A549 treated with AZD9567 at 1 μM for 4 hours (cell line): ENCODE data around the gene KRT17. TPM values are rescaled to one million over a fixed set of nuclear protein-coding genes. Genes with fewer than 3 reads are reported as not detected.

Experiments
- total RNA-seq: library from RNA; stranded (reverse); fragments of 200-300 nt; extraction: Qiagen RNA extraction; gene quantifications from 5 replicates; pipeline ENCODE4 v1.2.3, GENCODE V29; 2022; ENCODE audit not compliant: insufficient read depth

The KRT17 gene
- total RNA-seq = 0.64 to 0.87 TPM (median 0.80 TPM) in 4 of 5 replicates, not detected in the other

GRCh38 chr17:41624208-41625101 lies at the start of gene KRT17:
TSS of gene KRT17 (minus strand) at chr17:41624575. CDS start at chr17:41624509, 66 bp downstream.

GRCh38 chr17:41612376-41613160 lies 11.8 kb downstream of the KRT17 start, which contains the start of gene KRT16:
TSS of gene KRT16 (minus strand) at chr17:41612767. CDS start at chr17:41612688, 79 bp downstream.

GRCh38 chr17:41586863-41587495 lies 37.4 kb downstream of the KRT17 start, which contains the start of gene KRT14:
TSS of gene KRT14 (minus strand) at chr17:41586895. CDS start at chr17:41586834, 61 bp downstream.

GRCh38 chr17:41571561-41572434 lies 52.6 kb downstream of the KRT17 start, which contains the start of gene KRT9:
TSS of gene KRT9 (minus strand) at chr17:41572059. CDS start at chr17:41571992, 67 bp downstream.

Other genes starting within 250 kb of the KRT17 start
- 0.21 to 1.2 TPM (median 0.29 TPM) in 5 replicates for gene KRT34, start 242.3 kb downstream of the KRT17 start, total RNA-seq
- not detected in 5 replicates for gene KRT31, start 227.0 kb downstream of the KRT17 start, total RNA-seq
- gene KRT37, start 200.0 kb downstream of the KRT17 start, total RNA-seq = not detected in 5 replicates
- not detected in 5 replicates for gene KRT38, start 183.6 kb downstream of the KRT17 start, total RNA-seq
- gene KRT32, start 157.2 kb downstream of the KRT17 start, total RNA-seq = not detected in 5 replicates
- gene KRT35, start 143.4 kb downstream of the KRT17 start, total RNA-seq = not detected in 5 replicates
- gene KRT36, start 134.7 kb downstream of the KRT17 start, total RNA-seq = not detected in 5 replicates
- 0.08 to 0.50 TPM (median 0.30 TPM) in 3 of 5 replicates, not detected in the others for gene KRT13, start 119.0 kb downstream of the KRT17 start, total RNA-seq
- gene KRT15, start 105.7 kb downstream of the KRT17 start, total RNA-seq = 2.1 to 2.6 TPM (median 2.5 TPM) in 5 replicates
- gene KRT19, start 96.3 kb downstream of the KRT17 start, total RNA-seq = 38.0 to 52.6 TPM (median 41.8 TPM) in 5 replicates
- not detected in 5 replicates for gene KRT9, start 52.5 kb downstream of the KRT17 start, total RNA-seq
- gene KRT14, start 37.7 kb downstream of the KRT17 start, total RNA-seq = 0.08 to 0.13 TPM (median 0.10 TPM) in 3 of 5 replicates, not detected in the others
- 0.46 to 0.75 TPM (median 0.64 TPM) in 4 of 5 replicates, not detected in the other for gene KRT16, start 11.8 kb downstream of the KRT17 start, total RNA-seq
- gene EIF1, start 64.3 kb upstream of the KRT17 start, total RNA-seq = 1,249 to 1,572 TPM (median 1,406 TPM) in 5 replicates
- 0.23 TPM in 1 of 5 replicates, not detected in the others for gene GAST, start 87.8 kb upstream of the KRT17 start, total RNA-seq
- 1.6 to 10.1 TPM (median 2.0 TPM) in 5 replicates for gene HAP1, start 110.1 kb upstream of the KRT17 start, total RNA-seq
- 92.8 to 115 TPM (median 106 TPM) in 5 replicates for gene JUP, start 162.1 kb upstream of the KRT17 start, total RNA-seq
- gene P3H4, start 187.4 kb upstream of the KRT17 start, total RNA-seq = 25.5 to 36.4 TPM (median 34.4 TPM) in 5 replicates
- 91.9 to 106 TPM (median 105 TPM) in 5 replicates for gene FKBP10, start 188.4 kb upstream of the KRT17 start, total RNA-seq
- 97.2 to 149 TPM (median 112 TPM) in 5 replicates for gene NT5C3B, start 211.7 kb upstream of the KRT17 start, total RNA-seq
- 0.07 to 0.15 TPM in 2 of 5 replicates, not detected in the others for gene KLHL10, start 213.2 kb upstream of the KRT17 start, total RNA-seq
- 2.8 to 3.2 TPM (median 2.8 TPM) in 5 replicates for gene KLHL11, start 240.8 kb upstream of the KRT17 start, total RNA-seq